ENCODE data around the gene FAM171A2.
"Not testable (repeated sequence)": the region's sequence is repeated elsewhere in the genome, so short reads cannot be mapped to it uniquely, and the experiment has no call there.

FAM171A2 gene

GRCh38 chr17:44363613-44364159 lies at the start of gene FAM171A2:
TSS of gene FAM171A2 (minus strand) at chr17:44363853. CDS start at chr17:44363714, 139 bp downstream.
- peak; percentile 21 to 74 (median 62) for DNase-seq

- no peak for DNase-seq
Observed at GRCh38 chr17:44409309-44410028, 45.8 kb upstream of the FAM171A2 start.

GRCh38 chr17:44408786-44409185 lies 45.1 kb upstream of the FAM171A2 start:
- DNase-seq, result no peak

- DNase-seq, result no peak
Observed at GRCh38 chr17:44402564-44403172, 39.0 kb upstream of the FAM171A2 start.

GRCh38 chr17:44400226-44400847 lies 36.7 kb upstream of the FAM171A2 start:
- DNase-seq, result no peak

- DNase-seq, result no peak
Observed at GRCh38 chr17:44398692-44399691, 35.3 kb upstream of the FAM171A2 start.

GRCh38 chr17:44397479-44398440 lies 34.1 kb upstream of the FAM171A2 start:
- DNase-seq, result no peak

- DNase-seq, result no peak
Observed at GRCh38 chr17:44396946-44397345, 33.3 kb upstream of the FAM171A2 start.

- DNase-seq, result no peak
Observed at GRCh38 chr17:44394833-44395232, 31.2 kb upstream of the FAM171A2 start.

GRCh38 chr17:44394112-44394511 lies 30.5 kb upstream of the FAM171A2 start:
- not testable (repeated sequence) for DNase-seq

- no peak for DNase-seq
Observed at GRCh38 chr17:44390250-44390870, 26.7 kb upstream of the FAM171A2 start.

- no peak for DNase-seq
Observed at GRCh38 chr17:44389723-44390202, 26.1 kb upstream of the FAM171A2 start.

GRCh38 chr17:44389281-44389680 lies 25.6 kb upstream of the FAM171A2 start, which contains the start of gene ITGA2B:
TSS of gene ITGA2B (minus strand) at chr17:44389649. CDS start at chr17:44389473, 176 bp downstream.
- DNase-seq, result no peak

- no peak for DNase-seq
Observed at GRCh38 chr17:44387804-44388203, 24.2 kb upstream of the FAM171A2 start.

GRCh38 chr17:44386182-44386525 lies 22.5 kb upstream of the FAM171A2 start:
- DNase-seq, result no peak

GRCh38 chr17:44385287-44386181 lies 21.9 kb upstream of the FAM171A2 start:
- peak; percentile 75 to 87 (median 84) for DNase-seq

GRCh38 chr17:44384823-44385286 lies 21.2 kb upstream of the FAM171A2 start:
- DNase-seq, result no peak

- no peak for DNase-seq
Observed at GRCh38 chr17:44384281-44384822, 20.7 kb upstream of the FAM171A2 start.

- DNase-seq, result no peak
Observed at GRCh38 chr17:44383861-44384260, 20.2 kb upstream of the FAM171A2 start.
